BE2C (cell line): Measurements from ENCODE around the gene COPZ1.

Experiments
- DNase-seq: peaks from one replicate; pipeline ENCODE4 v3.0.0-alpha.2; 2020
- H3K27me3 ChIP-seq: fragments of 250-450 bp; sonication (Bioruptor Pico); 2 replicates; pipeline ENCODE4 v1.5.1; 2020; ENCODE audit warnings: mild to moderate bottlenecking
- H3K36me3 ChIP-seq: fragments of 250-450 bp; sonication (Bioruptor Pico); 2 replicates; pipeline ENCODE4 v1.5.1; 2020; ENCODE audit warnings: mild to moderate bottlenecking
- H3K4me1 ChIP-seq: fragments of 250-450 bp; sonication (Bioruptor Pico); 2 replicates; pipeline ENCODE4 v1.5.1; 2020
- H3K4me3 ChIP-seq: 2 replicates; pipeline ENCODE4 v1.5.1; 2011; ENCODE audit warnings: low read depth, low read length
- H3K9me3 ChIP-seq: fragments of 250-450 bp; sonication (Bioruptor Pico); 2 replicates; pipeline ENCODE4 v1.5.1; 2020
- CTCF ChIP-seq: IDR thresholded peaks from 2 replicates; pipeline ENCODE4 v1.5.1; 2012; ENCODE audit warnings: mild to moderate bottlenecking, low read depth, low read length

The COPZ1 gene

DNA sequence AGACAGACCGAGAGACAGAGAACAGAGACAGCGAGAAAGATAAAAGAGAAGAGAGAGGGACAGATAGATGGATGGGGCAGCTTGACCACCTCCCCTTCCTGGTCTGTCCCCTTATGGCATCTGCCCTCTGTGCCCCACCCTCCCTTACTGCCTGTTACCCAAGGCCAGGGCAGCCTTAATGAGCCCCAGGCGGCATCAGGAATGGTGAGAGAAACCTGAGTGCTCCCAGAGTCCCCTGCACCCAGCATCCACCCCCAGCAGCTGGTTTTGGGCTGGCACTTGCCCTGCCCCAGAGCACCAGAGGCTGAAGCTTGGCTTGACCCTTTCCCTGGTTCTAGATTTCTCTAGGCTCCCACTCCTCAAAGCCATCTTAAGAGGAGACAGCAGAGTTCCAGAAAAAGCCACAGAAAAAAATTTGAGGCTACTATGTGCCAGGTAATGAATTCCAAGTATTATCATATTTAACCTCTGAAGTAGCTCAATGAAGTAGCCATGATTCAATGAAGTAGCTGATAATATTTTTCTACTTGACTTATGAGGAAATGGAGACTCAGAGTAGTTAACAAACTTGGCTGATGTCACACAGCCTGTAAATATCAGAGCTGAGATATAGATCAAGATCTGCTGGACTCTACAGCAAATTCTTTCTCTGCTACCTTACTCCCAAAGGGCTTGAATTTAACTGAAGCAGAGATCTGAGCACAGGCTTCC, 61.6 kb downstream of the COPZ1 start:
- TF ChIP-seq CTCF = no peak
- H3K4me1 ChIP-seq = peaks cover 14% of the 10 kb centered on the region
- no peaks in the 10 kb centered on the region for H3K9me3 ChIP-seq
- no peak overlapping the region for H3K4me3 ChIP-seq
- H3K27me3 ChIP-seq = no peaks in the 10 kb centered on the region
- H3K36me3 ChIP-seq = no peaks in the 10 kb centered on the region
- DNase-seq = no peak

GRCh38 chr12:54387114-54387467, 62.2 kb downstream of the COPZ1 start:
- Histone ChIP-seq H3K4me3 (no peak overlapping the region), H3K36me3 (no peaks in the 10 kb centered on the region), H3K4me1 (peaks cover 16% of the 10 kb centered on the region), H3K9me3 (no peaks in the 10 kb centered on the region), H3K27me3 (no peaks in the 10 kb centered on the region)
- TF ChIP-seq CTCF = no peak
- DNase-seq = no peak

DNA sequence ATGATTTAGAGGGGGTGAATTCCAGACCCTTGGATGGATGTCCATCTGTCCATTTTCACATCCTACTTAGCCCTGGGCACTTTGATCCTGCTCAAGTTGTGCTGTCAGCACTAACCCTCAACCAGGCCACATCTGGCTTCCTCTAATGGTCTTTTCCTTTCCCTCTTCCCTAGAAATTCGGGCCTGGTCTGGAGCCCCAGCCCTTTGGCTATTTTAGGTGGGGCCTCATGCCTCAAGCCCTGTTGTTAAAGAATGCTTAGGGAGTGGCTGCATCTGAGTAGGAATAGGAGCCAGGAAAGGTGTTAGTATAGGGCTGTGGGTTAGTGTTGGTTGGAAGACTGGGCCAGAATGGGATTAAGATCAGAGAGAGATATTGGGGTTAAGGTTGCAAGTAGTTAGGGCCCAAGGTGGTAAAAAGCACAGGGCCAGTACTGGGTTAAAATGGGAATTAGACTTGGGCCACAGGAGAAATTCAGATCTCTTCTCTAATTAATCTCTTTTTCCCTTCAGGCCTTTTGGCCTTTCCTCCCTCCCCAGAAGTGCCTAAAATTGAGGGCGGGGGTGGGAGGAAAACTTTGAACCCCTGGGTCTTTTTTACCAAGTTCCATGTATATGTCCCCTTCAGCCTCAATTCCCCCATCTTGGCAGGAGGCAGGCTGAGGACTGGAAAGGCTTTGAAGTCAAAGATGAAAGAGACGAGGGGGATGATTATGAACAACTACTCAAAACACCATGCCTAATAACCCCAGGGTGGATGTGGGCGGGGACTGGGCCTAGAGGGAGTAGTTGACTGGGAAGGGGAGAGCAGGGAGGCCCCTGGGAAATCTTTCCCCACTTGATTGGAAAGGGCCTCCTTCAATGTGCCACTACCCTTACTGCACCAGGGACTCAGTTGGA, 63.6 kb downstream of the COPZ1 start:
- H3K4me3 ChIP-seq = no peak overlapping the region
- no peak for TF ChIP-seq CTCF
- no peaks in the 10 kb centered on the region for H3K36me3 ChIP-seq
- no peaks in the 10 kb centered on the region for H3K27me3 ChIP-seq
- H3K4me1 ChIP-seq = peaks cover 16% of the 10 kb centered on the region
- H3K9me3 ChIP-seq = no peaks in the 10 kb centered on the region
- no peak for DNase-seq

GRCh38 chr12:54389134-54389508, 64.2 kb downstream of the COPZ1 start:
- DNase-seq = no peak
- H3K9me3 ChIP-seq = no peaks in the 10 kb centered on the region
- no peaks in the 10 kb centered on the region for H3K36me3 ChIP-seq
- no peak for TF ChIP-seq CTCF
- no peaks in the 10 kb centered on the region for H3K27me3 ChIP-seq
- H3K4me3 ChIP-seq = no peak overlapping the region
- peaks cover 16% of the 10 kb centered on the region for H3K4me1 ChIP-seq

DNA sequence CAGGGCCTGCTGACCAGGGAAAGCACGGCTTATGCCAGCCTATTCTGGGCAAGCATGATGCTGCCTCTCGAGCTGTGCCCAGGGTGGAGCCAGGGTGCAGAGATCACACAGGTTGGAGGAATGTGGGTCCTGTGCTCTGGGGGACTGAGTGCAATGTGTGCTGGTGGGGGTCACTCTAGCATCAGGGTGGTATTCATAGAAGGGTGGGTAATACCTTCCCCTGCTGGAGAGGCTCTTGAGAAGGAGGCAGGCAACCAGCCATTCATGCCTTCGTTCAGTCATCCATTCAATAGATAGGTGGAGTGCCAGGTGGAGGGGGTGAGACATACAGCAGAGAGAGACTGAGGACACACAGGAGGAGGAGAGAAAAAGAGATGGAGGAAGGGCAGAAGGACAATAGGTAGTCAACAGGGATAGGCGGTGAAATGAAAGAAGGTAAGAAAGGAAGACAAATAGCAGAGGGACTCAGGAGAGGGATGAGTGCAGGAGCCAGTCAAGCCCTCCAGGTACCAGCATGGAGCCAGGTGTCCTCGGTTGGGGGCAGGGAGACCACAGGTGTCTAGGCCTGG, 64.8 kb downstream of the COPZ1 start:
- H3K27me3 ChIP-seq = no peaks in the 10 kb centered on the region
- H3K4me3 ChIP-seq = no peak overlapping the region
- DNase-seq = no peak
- TF ChIP-seq CTCF = no peak
- peaks cover 16% of the 10 kb centered on the region for H3K4me1 ChIP-seq
- no peaks in the 10 kb centered on the region for H3K9me3 ChIP-seq
- no peaks in the 10 kb centered on the region for H3K36me3 ChIP-seq
